Measurements from ENCODE around the gene ENDOV.

GRCh38 chr17:80453126-80453997, 38.4 kb downstream of the ENDOV start:
- no peak for TF ChIP-seq CTCF (IDR thresholded peaks at IDR 0.05)
- no peak for TF ChIP-seq EP300 (IDR thresholded peaks at IDR 0.05)
- no peak for TF ChIP-seq POLR2A (IDR thresholded peaks at IDR 0.05)

All from stomach (tissue), 4 donors.